HCT116 (cell line): ENCODE data around the gene PTGR3. TPM values are rescaled to one million over a fixed set of nuclear protein-coding genes. Genes with fewer than 3 reads are reported as not detected.

Source experiments
- ATAC-seq: fragments of 200-7000 bp; cut with Tn5 transposase; 2 replicates; pipeline ENCODE4 v1.9.1; 2020; ENCODE audit warnings: mild to moderate bottlenecking, moderate library complexity
- BruUV-seq: library from RNA; stranded (reverse); fragments of 400-500 nt; replicated peaks from 2 replicates; lab custom pipeline; 2021; lab: Mats Ljungman, UMichigan
- CTCF ChIA-PET: fragments of 300-600 bp; sonication (Branson Sonifier 250); formaldehyde crosslinking; loops from one replicate; lab custom pipeline; 2021; ENCODE audit warnings: antibody characterized with exemption; lab: Charles Lee
- POLR2A ChIA-PET: fragments of 300-600, 350-600 bp; sonication (Branson Sonifier 250); formaldehyde crosslinking; loops from one replicate; lab custom pipeline; 2021; ENCODE audit warnings: antibody characterized with exemption; lab: Charles Lee
- RAD21 ChIA-PET, 2 experiments: fragments of 300-600 bp; sonication (Branson Sonifier 250); formaldehyde crosslinking; loops; one replicate each; lab custom pipeline; 2023; ENCODE audit warnings: low total read pairs in 2 of 2; ENCODE audit not compliant: uncharacterized antibody in 2 of 2, unreplicated experiment in 2 of 2, low non-redundant PET in 1 of 2; lab: Charles Lee
- DNase-seq: peaks from one replicate; pipeline ENCODE4 v3.0.0-alpha.2; 2010; ENCODE audit warnings: low read depth, low spot score
- H2AFZ ChIP-seq: fragments of 200-600 bp; shearing (Covaris generic), sonication (generic); 2 replicates; pipeline ENCODE4 v1.6.1; 2017; ENCODE audit warnings: low read depth, mixed run types, mixed read lengths, antibody characterized with exemption, low read length; ENCODE audit not compliant: poor library complexity, severe bottlenecking
- H3K27ac ChIP-seq: 2 replicates; pipeline ENCODE4 v1.5.1; 2012; ENCODE audit warnings: low read depth, low read length
- H3K27me3 ChIP-seq: fragments of 200-600 bp; sonication (generic); 2 replicates; pipeline ENCODE4 v1.6.1; 2016; ENCODE audit warnings: mixed run types, low read length, mixed read lengths; ENCODE audit not compliant: insufficient read depth
- H3K36me3 ChIP-seq, 2 experiments: fragments of 200-500 bp in 1 of 2; fragments of 200-600 bp in 1 of 2; sonication (Bioruptor generic) in 1 of 2; sonication (generic) in 1 of 2; 2 replicates each; pipeline versions ENCODE4 v1.5.1 to v1.6.1; 2014 to 2016; ENCODE audit warnings: low read length in 2 of 2, inconsistent platforms in 1 of 2, mixed read lengths in 1 of 2, mixed run types in 1 of 2; ENCODE audit not compliant: insufficient read depth in 2 of 2, control insufficient read depth in 1 of 2
- H3K4me1 ChIP-seq, 2 experiments: fragments of 200-600 bp in 1 of 2; sonication (generic) in 1 of 2; 2 replicates each; pipeline versions ENCODE4 v1.5.1 to v1.6.1; 2012 to 2017; ENCODE audit warnings: low read length in 2 of 2, inconsistent platforms in 1 of 2, mild to moderate bottlenecking in 1 of 2, mixed read lengths in 1 of 2, mixed run types in 1 of 2, moderate library complexity in 1 of 2; ENCODE audit not compliant: insufficient read depth in 2 of 2, control insufficient read depth in 1 of 2
- H3K4me2 ChIP-seq: fragments of 200-600 bp; sonication (generic); 2 replicates; pipeline ENCODE4 v1.6.1; 2017; ENCODE audit warnings: mixed run types, low read length, mixed read lengths
- H3K4me3 ChIP-seq, 2 experiments: fragments of 200-600 bp in 1 of 2; sonication (generic) in 1 of 2; replicated peaks in 1 of 2; 2 replicates each; pipeline ENCODE4 v1.5.1; 2011 to 2016; ENCODE audit warnings: low read length in 2 of 2, control low read depth in 1 of 2, low read depth in 1 of 2, mild to moderate bottlenecking in 1 of 2, mixed read lengths in 1 of 2, mixed run types in 1 of 2
- H3K79me2 ChIP-seq: fragments of 200-600 bp; sonication (generic); 2 replicates; pipeline ENCODE4 v1.6.1; 2017; ENCODE audit warnings: mild to moderate bottlenecking, mixed run types, low read length, moderate library complexity, mixed read lengths; ENCODE audit not compliant: insufficient read depth
- H3K9ac ChIP-seq: fragments of 200-600 bp; sonication (generic); 2 replicates; pipeline ENCODE4 v1.6.1; 2016; ENCODE audit warnings: low read length, mixed read lengths
- H3K9me2 ChIP-seq: fragments of 200-600 bp; sonication (generic), shearing (Covaris generic); 2 replicates; pipeline ENCODE4 v1.6.1; 2017; ENCODE audit warnings: mixed run types, mild to moderate bottlenecking, moderate library complexity; ENCODE audit not compliant: insufficient read depth
- H3K9me3 ChIP-seq, 2 experiments: fragments of 200-500 bp in 1 of 2; fragments of 200-600 bp in 1 of 2; sonication (Bioruptor generic) in 1 of 2; sonication (generic) in 1 of 2; 2 replicates each; pipeline ENCODE4 v1.6.1; 2014 to 2017; ENCODE audit warnings: low read length in 2 of 2, mixed read lengths in 2 of 2, inconsistent platforms in 1 of 2, low read depth in 1 of 2, mild to moderate bottlenecking in 1 of 2, mixed run types in 1 of 2, moderate library complexity in 1 of 2; ENCODE audit not compliant: control insufficient read depth in 1 of 2, insufficient read depth in 1 of 2
- H4K20me1 ChIP-seq: fragments of 200-600 bp; sonication (generic), shearing (Covaris generic); 2 replicates; pipeline ENCODE4 v1.6.1; 2017; ENCODE audit warnings: mixed run types, mild to moderate bottlenecking, moderate library complexity; ENCODE audit not compliant: insufficient read depth
- CTCF ChIP-seq, 3 experiments: fragments of 200-600 bp in 1 of 3; sonication (generic) in 1 of 3; IDR thresholded peaks in 2 of 3; conservative IDR thresholded peaks in 1 of 3; 2 replicates each; pipeline ENCODE4 v1.5.1; 2012 to 2017; ENCODE audit warnings: low read depth in 2 of 3, low read length in 2 of 3, antibody characterized with exemption in 1 of 3, borderline replicate concordance in 1 of 3, control low read depth in 1 of 3, mild to moderate bottlenecking in 1 of 3, mixed read lengths in 1 of 3, mixed run types in 1 of 3, moderate library complexity in 1 of 3; ENCODE audit not compliant: insufficient read depth in 1 of 3
- EGR1 ChIP-seq: IDR thresholded peaks from 2 replicates; pipeline ENCODE4 v1.6.1; 2012; ENCODE audit warnings: low read depth
- ELF1 ChIP-seq: IDR thresholded peaks from 2 replicates; pipeline ENCODE4 v1.6.1; 2012; ENCODE audit warnings: low read depth, borderline replicate concordance
- EZH2phosphoT487 ChIP-seq: fragments of 200-600 bp; IDR thresholded peaks from 2 replicates; pipeline ENCODE4 v1.6.1; 2018; ENCODE audit warnings: antibody characterized with exemption, borderline replicate concordance
- FOSL1 ChIP-seq: IDR thresholded peaks from 2 replicates; pipeline ENCODE4 v1.6.1; 2012; ENCODE audit warnings: low read depth
- MAX ChIP-seq: IDR thresholded peaks from 2 replicates; pipeline ENCODE4 v1.6.1; 2012
- POLR2A ChIP-seq: IDR thresholded peaks from 2 replicates; pipeline ENCODE4 v1.7.0; 2011; ENCODE audit warnings: borderline replicate concordance; ENCODE audit not compliant: insufficient read depth, insufficient read length; ENCODE audit errors: extremely low read depth
- RAD21 ChIP-seq: IDR thresholded peaks from 2 replicates; pipeline ENCODE4 v1.6.1; 2012; ENCODE audit warnings: low read depth, mild to moderate bottlenecking
- SIN3A ChIP-seq: IDR thresholded peaks from 2 replicates; pipeline ENCODE4 v1.6.1; 2012; ENCODE audit warnings: low read depth
- SRF ChIP-seq: IDR thresholded peaks from 2 replicates; pipeline ENCODE4 v1.6.1; 2012; ENCODE audit warnings: low read depth
- TCF7L2 ChIP-seq: IDR thresholded peaks from 2 replicates; pipeline ENCODE4 v1.7.0; 2011; ENCODE audit warnings: borderline replicate concordance, inconsistent platforms; ENCODE audit not compliant: insufficient read depth, insufficient read length; ENCODE audit errors: extremely low read depth
- YY1 ChIP-seq: IDR thresholded peaks from 2 replicates; pipeline ENCODE4 v1.6.1; 2011; ENCODE audit warnings: low read length, low read depth, moderate library complexity, mild to moderate bottlenecking; ENCODE audit not compliant: insufficient replicate concordance; ENCODE audit errors: extremely low read depth
- ZFX ChIP-seq: fragments of 450-650 bp; IDR thresholded peaks from 2 replicates; pipeline ENCODE4 v1.6.1; 2017
- intact Hi-C: fragments of 100-400 bp; cut with micrococcal nuclease; formaldehyde crosslinking; loops from 2 replicates; pipeline ENCODE4 v1.10.0; 2022
- total RNA-seq: library from RNA; stranded (reverse); gene quantifications from one replicate; pipeline ENCODE4 v1.2.1, GENCODE V29; 2021; ENCODE audit not compliant: unreplicated experiment

The PTGR3 gene
- total RNA-seq, 1 experiment from 2014 or later, result 25.3 TPM

DNA sequence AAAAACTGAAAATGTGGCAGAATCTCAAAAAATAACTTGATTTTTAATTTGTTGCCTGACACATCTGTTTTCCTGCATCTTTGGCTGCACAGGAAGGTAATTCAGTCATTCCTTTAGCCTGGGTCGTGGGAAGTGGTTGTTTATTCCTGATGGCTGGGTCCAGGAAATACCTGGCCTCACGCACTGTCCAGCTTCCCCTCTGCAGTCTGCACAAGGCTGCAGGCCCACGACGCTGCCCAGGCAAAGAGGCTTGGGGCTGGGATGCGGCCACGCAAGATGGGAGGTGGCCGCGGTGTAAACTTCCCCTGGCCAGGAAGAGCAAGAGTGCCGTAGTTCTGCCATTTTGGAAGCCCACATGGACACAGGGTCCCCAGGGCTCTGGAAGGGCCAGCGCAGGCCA, 29.8 kb upstream of the PTGR3 start:
- Histone ChIP-seq H3K27me3 (no peaks in the 10 kb centered on the region), H3K9ac (no peak overlapping the region), H3K4me1 (no peaks in the 10 kb centered on the region), H3K9me2 (no peaks in the 10 kb centered on the region), H4K20me1 (no peaks in the 10 kb centered on the region), H3K9me3 (no peaks in the 10 kb centered on the region), H3K36me3 (no peaks in the 10 kb centered on the region), H2AFZ (no peak overlapping the region), H3K79me2 (no peaks in the 10 kb centered on the region), H3K27ac (no peak overlapping the region), H3K4me2 (no peak overlapping the region), H3K4me3 (no peak overlapping the region)
- intact Hi-C loops, result no loop called here
- RAD21 ChIA-PET, result no interaction called here
- CTCF ChIA-PET, result no interaction called here
- TF ChIP-seq TCF7L2 (no peak), POLR2A (no peak), YY1 (no peak), ELF1 (no peak), EZH2phosphoT487 (no peak), RAD21 (no peak), FOSL1 (no peak), CTCF (IDR thresholded peaks at IDR 0.05 in 2 of 3, conservative IDR thresholded peaks at IDR 0.05 in 1 of 3; ENCODE audit: borderline replicate concordance in 1 of 3, insufficient read depth in 1 of 3, low read depth in 2 of 3, low read length in 2 of 3) (no peak), ZFX (no peak), SRF (no peak), SIN3A (no peak), EGR1 (no peak), MAX (no peak)
- ATAC-seq (no peak), DNase-seq (no peak)
- POLR2A ChIA-PET, result no interaction called here
- no TSS peak for BruUV-seq
